A549 (cell line): ENCODE results near the gene HSH2D. TPM values are rescaled to one million over a fixed set of nuclear protein-coding genes. Genes with fewer than 3 reads are reported as not detected.
A peak's percentile ranks its signal among the peaks of the same experiment; 100 is the strongest.

Experiments used
- ATAC-seq, 2 experiments: fragments of 200-7000 bp in 1 of 2; fragments of >200 bp in 1 of 2; cut with Nextera tagmentation in 1 of 2; cut with Tn5 transposase in 1 of 2; 3 replicates each; pipeline versions ENCODE4 v1.8.0 to v1.9.1; 2018 to 2020; ENCODE audit warnings: mild to moderate bottlenecking in 1 of 2, moderate library complexity in 1 of 2
- CTCF ChIA-PET: fragments of 300-600 bp; sonication (Branson Sonifier 250); formaldehyde crosslinking; extraction: SDS; loops from one replicate; lab custom pipeline; 2021; ENCODE audit warnings: antibody characterized with exemption, inconsistent platforms; lab: Yijun Ruan, JAX
- POLR2A ChIA-PET: fragments of 350-600 bp; formaldehyde crosslinking; extraction: SDS; loops from one replicate; lab custom pipeline; 2021; ENCODE audit warnings: antibody characterized with exemption, inconsistent platforms; lab: Yijun Ruan, JAX
- DNase-seq, 2 experiments: peaks; one replicate each; pipeline versions ENCODE4 v3.0.0 to v3.0.0-alpha.2; 2011 to 2016; ENCODE audit warnings: low read depth in 1 of 2, low spot score in 1 of 2
- FAIRE-seq: peaks from 2 replicates; lab custom pipeline; 2011; peaks lifted over from hg19 to GRCh38; lab: Jason Lieb, UNC
- H3K27ac ChIP-seq, 2 experiments: fragments of >200 bp; sonication (Bioruptor Twin); formaldehyde crosslinking; 3 replicates each; pipeline ENCODE4 v1.5.1; 2016 to 2017
- H3K4me1 ChIP-seq: fragments of >200 bp; sonication (Bioruptor Twin); formaldehyde crosslinking; 3 replicates; pipeline ENCODE4 v1.6.1; 2016
- H3K4me2 ChIP-seq: fragments of >200 bp; sonication (Bioruptor Twin); formaldehyde crosslinking; 3 replicates; pipeline ENCODE4 v1.6.1; 2016
- H3K4me3 ChIP-seq: fragments of >200 bp; sonication (Bioruptor Twin); formaldehyde crosslinking; 3 replicates; pipeline ENCODE4 v1.5.1; 2016
- H3K9me3 ChIP-seq: fragments of >200 bp; sonication (Bioruptor Twin); formaldehyde crosslinking; 3 replicates; pipeline ENCODE4 v1.6.1; 2016
- BCL3 ChIP-seq: fragments of >200 bp; sonication (Bioruptor Twin); formaldehyde crosslinking; IDR thresholded peaks from 3 replicates; pipeline ENCODE4 v1.6.1; 2016
- CBX2 ChIP-seq: fragments of 200-600 bp; sonication (generic); IDR thresholded peaks from 2 replicates; pipeline ENCODE4 v1.6.1; 2016; ENCODE audit warnings: low read depth, mild to moderate bottlenecking, borderline replicate concordance
- CBX8 ChIP-seq: fragments of 200-600 bp; sonication (generic); IDR thresholded peaks from 2 replicates; pipeline ENCODE4 v1.6.1; 2016
- CHD4 ChIP-seq: fragments of 200-600 bp; sonication (generic); IDR thresholded peaks from 2 replicates; pipeline ENCODE4 v1.6.1; 2016; ENCODE audit warnings: antibody characterized with exemption, mild to moderate bottlenecking, borderline replicate concordance
- E2F6 ChIP-seq: IDR thresholded peaks from 2 replicates; pipeline ENCODE4 v1.6.1; 2012; ENCODE audit warnings: low read depth, borderline replicate concordance
- EHMT2 ChIP-seq: fragments of 200-600 bp; sonication (generic); IDR thresholded peaks from 2 replicates; pipeline ENCODE4 v1.6.1; 2016; ENCODE audit warnings: antibody characterized with exemption, low read depth, mild to moderate bottlenecking, moderate library complexity
- ELK1 ChIP-seq: fragments of 150-350 bp; IDR thresholded peaks from 2 replicates; pipeline ENCODE4 v1.6.1; 2014; ENCODE audit warnings: low read depth, mild to moderate bottlenecking, low read length
- FOSB ChIP-seq: fragments of 250-450 bp; sonication (Bioruptor Pico); IDR thresholded peaks from 2 replicates; pipeline ENCODE4 v1.5.0; 2020; ENCODE audit warnings: mild to moderate bottlenecking, moderate library complexity
- FOXS1 ChIP-seq: fragments of 250-450 bp; sonication (Bioruptor Pico); IDR thresholded peaks from 2 replicates; pipeline ENCODE4 v1.5.0; 2020; ENCODE audit warnings: mild to moderate bottlenecking, moderate library complexity
- HMGXB4 ChIP-seq: fragments of 250-450 bp; sonication (Bioruptor Pico); IDR thresholded peaks from 2 replicates; pipeline ENCODE4 v1.5.0; 2021; ENCODE audit warnings: mild to moderate bottlenecking, moderate library complexity, borderline replicate concordance
- JUN ChIP-seq, 2 experiments: fragments of >200 bp; sonication (Bioruptor Twin); formaldehyde crosslinking; IDR thresholded peaks; 2 replicates in 1 of 2; 3 replicates in 1 of 2; pipeline ENCODE4 v1.6.1; 2016 to 2017
- JUNB ChIP-seq: fragments of >200 bp; sonication (Bioruptor Twin); formaldehyde crosslinking; IDR thresholded peaks from 2 replicates; pipeline ENCODE4 v1.6.1; 2016
- KDM5A ChIP-seq: fragments of 200-600 bp; sonication (generic); IDR thresholded peaks from 2 replicates; pipeline ENCODE4 v1.6.1; 2016; ENCODE audit warnings: antibody characterized with exemption, mild to moderate bottlenecking
- MAFK ChIP-seq: fragments of 450-650 bp; IDR thresholded peaks from 2 replicates; pipeline ENCODE4 v1.6.1; 2014; ENCODE audit not compliant: partially characterized antibody
- MAX ChIP-seq: IDR thresholded peaks from 2 replicates; pipeline ENCODE4 v1.6.1; 2012
- MYC ChIP-seq: IDR thresholded peaks from 2 replicates; pipeline ENCODE4 v1.6.1; 2012; ENCODE audit warnings: mild to moderate bottlenecking, inconsistent platforms, low read length, improper control_type of control experiment, borderline replicate concordance
- NPAS2 ChIP-seq: fragments of 250-450 bp; sonication (Bioruptor Pico); IDR thresholded peaks from 2 replicates; pipeline ENCODE4 v1.8.0; 2022; ENCODE audit warnings: mild to moderate bottlenecking, moderate library complexity, borderline replicate concordance
- PHF8 ChIP-seq: fragments of 200-600 bp; sonication (generic); IDR thresholded peaks from 2 replicates; pipeline ENCODE4 v1.6.1; 2016; ENCODE audit warnings: low read depth, mild to moderate bottlenecking, antibody characterized with exemption, moderate library complexity, borderline replicate concordance
- POLR2A ChIP-seq: IDR thresholded peaks from 2 replicates; pipeline ENCODE4 v1.6.1; 2012; ENCODE audit warnings: mild to moderate bottlenecking, low read length
- POLR2AphosphoS2 ChIP-seq: conservative IDR thresholded peaks from 2 replicates; pipeline ENCODE4 v1.6.1; 2012; ENCODE audit warnings: low read length, improper control_type of control experiment, inconsistent platforms
- RCOR1 ChIP-seq: fragments of 150-350 bp; IDR thresholded peaks from 2 replicates; pipeline ENCODE4 v1.6.1; 2014; ENCODE audit warnings: antibody characterized with exemption, low read length, low read depth
- RFX5 ChIP-seq: fragments of 450-650 bp; IDR thresholded peaks from 2 replicates; pipeline ENCODE4 v1.7.1; 2014; ENCODE audit warnings: antibody characterized with exemption, mild to moderate bottlenecking, moderate library complexity
- SMC3 ChIP-seq: fragments of >200 bp; sonication (Bioruptor Twin); formaldehyde crosslinking; IDR thresholded peaks from 3 replicates; pipeline ENCODE4 v1.6.1; 2018; ENCODE audit warnings: inconsistent platforms
- TFCP2L1 ChIP-seq: fragments of 250-450 bp; sonication (Bioruptor Pico); IDR thresholded peaks from 2 replicates; pipeline ENCODE4 v1.5.0; 2021; ENCODE audit warnings: mild to moderate bottlenecking
- TP53 ChIP-seq: fragments of 250-450 bp; sonication (Bioruptor Pico); IDR thresholded peaks from 2 replicates; pipeline ENCODE4 v1.5.0; 2021; ENCODE audit warnings: mild to moderate bottlenecking, moderate library complexity
- USF2 ChIP-seq: fragments of 450-650 bp; IDR thresholded peaks from 2 replicates; pipeline ENCODE4 v1.6.1; 2014; ENCODE audit warnings: antibody characterized with exemption
- ZC3H11A ChIP-seq: fragments of 450-650 bp; IDR thresholded peaks from 2 replicates; pipeline ENCODE4 v1.6.1; 2014; ENCODE audit warnings: antibody characterized with exemption, mild to moderate bottlenecking
- WGBS: methylation state at CpG from one replicate; pipeline ENCODE4 v1.1.6; 2017; ENCODE audit errors: missing lambda C conversion rate; 5-methylcytosine and 5-hydroxymethylcytosine counted together
- polyA plus RNA-seq, 4 experiments: library from polyadenylated mRNA; depleted of rRNA in 3 of 4; stranded (reverse); fragments of >200 nt; fragmentation: RNase III in 1 of 4; extraction: RNeasy Plus Mini Kit Qiagen cat#74134 plus additional on column Dnase treatment in 1 of 4; gene quantifications; 2 replicates in 3 of 4; 3 replicates in 1 of 4; pipeline ENCODE4 v1.2.3, GENCODE V29; 2011 to 2017

HSH2D gene
- polyA plus RNA-seq, 2 of the 4 experiments (the other 2 are of a cell fraction), result 0.05 TPM; not detected in 1

GRCh38 chr19:16200038-16201010 lies 56.8 kb downstream of the HSH2D start:
- DNase-seq, result peak in 1 of 2 experiments; percentile 35
- POLR2A ChIA-PET, result no interaction called here
- WGBS, result 86% methylated on average over 19 of the region's 20 CpGs
- CTCF ChIA-PET, result interaction anchor here (1.1 kb wide), 1 partner anchor 23 kb away, joined by 3 read pairs; no protein-coding TSS in a partner anchor
- no peak for ATAC-seq
- peaks cover 27% of the 10 kb centered on the region for H3K4me1 ChIP-seq
- FAIRE-seq, result no peak
- no peak for TF ChIP-seq MYC
- no peak for TF ChIP-seq CBX8
- no peak for TF ChIP-seq RFX5
- TF ChIP-seq TFCP2L1 (CRISPR knock-in tag), result no peak
- TF ChIP-seq ZC3H11A, result no peak
- TF ChIP-seq JUNB, result no peak
- no peak for TF ChIP-seq EHMT2
- no peak for TF ChIP-seq RCOR1
- no peak for TF ChIP-seq USF2
- TF ChIP-seq SMC3, result no peak
- TF ChIP-seq JUN (IDR thresholded peaks at IDR 0.05), result no peak
- TF ChIP-seq POLR2A, result no peak
- no peak for TF ChIP-seq E2F6
- H3K4me2 ChIP-seq, result peak overlapping the region; percentile 97
- H3K27ac ChIP-seq, result 0 out of 6 replicates have a peak overlapping the region, but pooled peaks of 1 of the 2 experiments have one; percentile 26
- no peak overlapping the region for H3K4me3 ChIP-seq
- no peaks in the 10 kb centered on the region for H3K9me3 ChIP-seq

GRCh38 chr19:16201011-16201391 lies 57.5 kb downstream of the HSH2D start:
- POLR2A ChIA-PET, result no interaction called here
- TF ChIP-seq CHD4 (no peak), NPAS2 (CRISPR knock-in tag) (no peak), MAX (no peak), PHF8 (no peak), FOXS1 (CRISPR knock-in tag) (no peak), BCL3 (no peak), EHMT2 (no peak), TP53 (CRISPR knock-in tag) (no peak), ELK1 (no peak), CBX2 (no peak), JUNB (no peak), KDM5A (no peak), FOSB (CRISPR knock-in tag) (no peak), POLR2AphosphoS2 (no peak), HMGXB4 (no peak), MAFK (no peak)
- 97% methylated on average over 4 of the region's 4 CpGs for WGBS
- no peak for ATAC-seq
- DNase-seq, result no peak
- H3K9me3 ChIP-seq, result no peaks in the 10 kb centered on the region
- H3K27ac ChIP-seq, result no peak overlapping the region
- CTCF ChIA-PET, result no interaction called here
- no peak overlapping the region for H3K4me3 ChIP-seq
- FAIRE-seq, result no peak
- peaks cover 26% of the 10 kb centered on the region for H3K4me1 ChIP-seq
- H3K4me2 ChIP-seq, result no peak overlapping the region
